Lower leg skin (tissue), 4 donors: ENCODE results near the gene RBP4. TPM values are rescaled to one million over a fixed set of nuclear protein-coding genes. Genes with fewer than 3 reads are reported as not detected.

Experiments
- DNase-seq, 2 donors: peaks; one replicate each; pipeline ENCODE4 v3.0.0-alpha.2; 2019; ENCODE audit warnings: low spot score in 2 of 2
- H3K4me3 ChIP-seq: fragments of 200-600 bp; sonication (generic); 2 replicates; pipeline ENCODE4 v1.5.1; 2017; ENCODE audit warnings: mild to moderate bottlenecking, low read depth; ENCODE audit not compliant: poor library complexity, severe bottlenecking
- CTCF ChIP-seq, 3 donors: fragments of 450-650 bp; IDR thresholded peaks; one replicate each; pipeline ENCODE4 v1.5.1; 2016; ENCODE audit warnings: antibody characterized with exemption in 3 of 3, mild to moderate bottlenecking in 3 of 3, moderate library complexity in 2 of 3
- POLR2A ChIP-seq, 2 donors: fragments of 450-650 bp; IDR thresholded peaks; one replicate each; pipeline ENCODE4 v1.6.1; 2016 to 2017; ENCODE audit warnings: antibody characterized with exemption in 2 of 2, mild to moderate bottlenecking in 1 of 2, moderate library complexity in 1 of 2
- WGBS, 2 donors: methylation state at CpG; one replicate each; pipeline ENCODE4 v1.1.5; 2018; 5-methylcytosine and 5-hydroxymethylcytosine counted together
- intact Hi-C: fragments of 100-400 bp; cut with DNase I; formaldehyde crosslinking; loops from one replicate; pipeline ENCODE4 v1.15.0; 2023; ENCODE audit warnings: low total_unique reads
- total RNA-seq, 4 donors: library from RNA; depleted of rRNA; stranded (reverse); fragments of >200 nt; gene quantifications; one replicate each; pipeline ENCODE4 v1.1.0, GENCODE V29; 2016

Gene RBP4
- total RNA-seq, 4 donors from 2014 or later: 1.7 to 17.5 (median 11.5) TPM

- 24 to 43% methylated on average over 20 of the region's 60 CpGs for WGBS, 2 donors
- peak in 1 of 2 donors; percentile 80 for DNase-seq
- intact Hi-C loops: no loop called here
- TF ChIP-seq CTCF (IDR thresholded peaks at IDR 0.05) (no peak), POLR2A (IDR thresholded peaks at IDR 0.05) (no peak)
- H3K4me3 ChIP-seq: peak overlapping the region; percentile 5
Observed at GRCh38 chr10:93600446-93601145, 439 bp downstream of the RBP4 start.

GRCh38 chr10:93599778-93600177 lies 1.3 kb downstream of the RBP4 start:
- intact Hi-C loops: no loop called here
- H3K4me3 ChIP-seq: no peak overlapping the region
- DNase-seq: peak in 1 of 2 donors; percentile 48
- no peak for TF ChIP-seq POLR2A (IDR thresholded peaks at IDR 0.05)
- no peak for TF ChIP-seq CTCF (IDR thresholded peaks at IDR 0.05)
- 87 to 92% methylated on average over 4 of the region's 4 CpGs for WGBS, 2 donors

- DNase-seq: no peak
- no peak overlapping the region for H3K4me3 ChIP-seq
- WGBS, 2 donors: 48 to 61% methylated on average over 1 of the region's 1 CpG
- intact Hi-C loops: no loop called here
- TF ChIP-seq CTCF (IDR thresholded peaks at IDR 0.05) (no peak), POLR2A (IDR thresholded peaks at IDR 0.05) (no peak)
Observed at GRCh38 chr10:93599335-93599734, 1.7 kb downstream of the RBP4 start.

- no peak for DNase-seq
- no peak overlapping the region for H3K4me3 ChIP-seq
- intact Hi-C loops: no loop called here
- no peak for TF ChIP-seq POLR2A (IDR thresholded peaks at IDR 0.05)
- TF ChIP-seq CTCF (IDR thresholded peaks at IDR 0.05): no peak
- WGBS, 2 donors: 89 to 90% methylated on average over 5 of the region's 5 CpGs
Observed at GRCh38 chr10:93598157-93598556, 2.9 kb downstream of the RBP4 start.

- H3K4me3 ChIP-seq: no peak overlapping the region
- WGBS, 2 donors: 88 to 94% methylated on average over 1 of the region's 1 CpG
- intact Hi-C loops: no loop called here
- TF ChIP-seq POLR2A (IDR thresholded peaks at IDR 0.05) (no peak), CTCF (IDR thresholded peaks at IDR 0.05) (no peak)
- peak in 1 of 2 donors; percentile 14 for DNase-seq
Observed at GRCh38 chr10:93597075-93597599, 3.9 kb downstream of the RBP4 start.
